ENCODE data around the gene CIDEB.
"Not testable (repeated sequence)": the region's sequence is repeated elsewhere in the genome, so short reads cannot be mapped to it uniquely, and the experiment has no call there.

Gene CIDEB

GRCh38 chr14:24307575-24308341, at the start of gene CIDEB:
Gene CIDEB (minus strand): TSS chr14:24307977. CDS start chr14:24307858, 119 bp downstream.
- H3K4me1 ChIP-seq (ENCODE audit: insufficient read depth, low read length): no peaks in the 10 kb centered on the region
- peak; percentile 67 for DNase-seq
- H3K79me2 ChIP-seq (ENCODE audit: insufficient read depth, low read length): no peaks in the 10 kb centered on the region
- H3K27me3 ChIP-seq (ENCODE audit: insufficient read depth, low read length, poor library complexity): no peaks in the 10 kb centered on the region
- no peak within 1 kb of the TSS for H3K4me2 ChIP-seq (ENCODE audit: insufficient read depth, low read length)
- H3K36me3 ChIP-seq (ENCODE audit: insufficient read depth, low read length): peaks cover 73% of the 10 kb centered on the region
- no peak within 1 kb of the TSS for H3K4me3 ChIP-seq (ENCODE audit: low read depth in 1 of 2, low read length in 2 of 2)
- H3K9me3 ChIP-seq (ENCODE audit: insufficient read depth, low read length, severe bottlenecking): no peaks in the 10 kb centered on the region
- ATAC-seq (ENCODE audit: insufficient read depth, low read depth): peak; percentile 87
- H4K20me1 ChIP-seq (ENCODE audit: insufficient read depth, low read length): 0 out of 2 replicates have a peak, but pooled peaks cover 5% of the 10 kb centered on the region
- H3K9ac ChIP-seq (ENCODE audit: low read depth, low read length): no peak within 1 kb of the TSS
- no peak within 1 kb of the TSS for H3K27ac ChIP-seq (ENCODE audit: low read length)
- H2AFZ ChIP-seq (ENCODE audit: low read depth, low read length): no peak within 1 kb of the TSS
- TF ChIP-seq EZH2 (IDR thresholded peaks at IDR 0.05; ENCODE audit: borderline replicate concordance, low read depth, low read length, severe bottlenecking) (no peak), CTCF (IDR thresholded peaks at IDR 0.05; ENCODE audit: borderline replicate concordance, extremely low read depth, low read length, poor library complexity, severe bottlenecking) (peak; percentile 95)

- H2AFZ ChIP-seq (ENCODE audit: low read depth, low read length): no peak overlapping the region
- no peaks in the 10 kb centered on the region for H4K20me1 ChIP-seq (ENCODE audit: insufficient read depth, low read length)
- peaks cover 10% of the 10 kb centered on the region for H3K27me3 ChIP-seq (ENCODE audit: insufficient read depth, low read length, poor library complexity)
- H3K9ac ChIP-seq (ENCODE audit: low read depth, low read length): no peak overlapping the region
- H3K79me2 ChIP-seq (ENCODE audit: insufficient read depth, low read length): no peaks in the 10 kb centered on the region
- H3K4me2 ChIP-seq (ENCODE audit: insufficient read depth, low read length): no peak overlapping the region
- no peak for TF ChIP-seq CTCF (IDR thresholded peaks at IDR 0.05; ENCODE audit: borderline replicate concordance, extremely low read depth, low read length, poor library complexity, severe bottlenecking)
- TF ChIP-seq EZH2 (IDR thresholded peaks at IDR 0.05; ENCODE audit: borderline replicate concordance, low read depth, low read length, severe bottlenecking): no peak
- ATAC-seq (ENCODE audit: insufficient read depth, low read depth) (no peak), DNase-seq (no peak)
- no peaks in the 10 kb centered on the region for H3K36me3 ChIP-seq (ENCODE audit: insufficient read depth, low read length)
- no peaks in the 10 kb centered on the region for H3K4me1 ChIP-seq (ENCODE audit: insufficient read depth, low read length)
- no peak overlapping the region for H3K27ac ChIP-seq (ENCODE audit: low read length)
- no peaks in the 10 kb centered on the region for H3K9me3 ChIP-seq (ENCODE audit: insufficient read depth, low read length, severe bottlenecking)
- no peak overlapping the region for H3K4me3 ChIP-seq (ENCODE audit: low read depth in 1 of 2, low read length in 2 of 2)
Observed at GRCh38 chr14:24356208-24356607, 48.4 kb upstream of the CIDEB start.

- H3K4me1 ChIP-seq (ENCODE audit: insufficient read depth, low read length): no peaks in the 10 kb centered on the region
- H3K27ac ChIP-seq (ENCODE audit: low read length): no peak overlapping the region
- H3K27me3 ChIP-seq (ENCODE audit: insufficient read depth, low read length, poor library complexity): peaks cover 12% of the 10 kb centered on the region
- no peak overlapping the region for H3K9ac ChIP-seq (ENCODE audit: low read depth, low read length)
- no peak for TF ChIP-seq EZH2 (IDR thresholded peaks at IDR 0.05; ENCODE audit: borderline replicate concordance, low read depth, low read length, severe bottlenecking)
- H4K20me1 ChIP-seq (ENCODE audit: insufficient read depth, low read length): no peaks in the 10 kb centered on the region
- H2AFZ ChIP-seq (ENCODE audit: low read depth, low read length): no peak overlapping the region
- H3K9me3 ChIP-seq (ENCODE audit: insufficient read depth, low read length, severe bottlenecking): no peaks in the 10 kb centered on the region
- ATAC-seq (ENCODE audit: insufficient read depth, low read depth): no peak
- no peak for DNase-seq
- H3K4me2 ChIP-seq (ENCODE audit: insufficient read depth, low read length): no peak overlapping the region
- H3K79me2 ChIP-seq (ENCODE audit: insufficient read depth, low read length): no peaks in the 10 kb centered on the region
- H3K4me3 ChIP-seq (ENCODE audit: low read depth in 1 of 2, low read length in 2 of 2): no peak overlapping the region
- no peaks in the 10 kb centered on the region for H3K36me3 ChIP-seq (ENCODE audit: insufficient read depth, low read length)
Observed at GRCh38 chr14:24355009-24355408, 47.2 kb upstream of the CIDEB start.

GRCh38 chr14:24354482-24354825, 46.7 kb upstream of the CIDEB start:
- not testable (repeated sequence) for H3K36me3 ChIP-seq (ENCODE audit: insufficient read depth, low read length); ATAC-seq (ENCODE audit: insufficient read depth, low read depth); H3K4me2 ChIP-seq (ENCODE audit: insufficient read depth, low read length); H3K9ac ChIP-seq (ENCODE audit: low read depth, low read length); H4K20me1 ChIP-seq (ENCODE audit: insufficient read depth, low read length); H3K27ac ChIP-seq (ENCODE audit: low read length); H3K27me3 ChIP-seq (ENCODE audit: insufficient read depth, low read length, poor library complexity); H3K79me2 ChIP-seq (ENCODE audit: insufficient read depth, low read length); H3K4me1 ChIP-seq (ENCODE audit: insufficient read depth, low read length); H2AFZ ChIP-seq (ENCODE audit: low read depth, low read length); H3K4me3 ChIP-seq (ENCODE audit: low read depth in 1 of 2, low read length in 2 of 2); DNase-seq; H3K9me3 ChIP-seq (ENCODE audit: insufficient read depth, low read length, severe bottlenecking)
